Mucosa of gallbladder (tissue), 1 donor: ENCODE results near the gene FOXK1. TPM values are rescaled to one million over a fixed set of nuclear protein-coding genes. Genes with fewer than 3 reads are reported as not detected.
"Not testable (repeated sequence)": the region's sequence is repeated elsewhere in the genome, so short reads cannot be mapped to it uniquely, and the experiment has no call there.

Source experiments
- DNase-seq: peaks from one replicate; pipeline ENCODE4 v3.0.0-alpha.2; 2020; ENCODE audit warnings: low spot score
- total RNA-seq: library from RNA; stranded (reverse); gene quantifications from one replicate; pipeline ENCODE4 v1.2.1, GENCODE V29; 2021
- donor health status: DM: no; HTN: no; CAD: no.

The FOXK1 gene
- total RNA-seq, 1 donor from 2014 or later, result 27.0 TPM

DNA sequence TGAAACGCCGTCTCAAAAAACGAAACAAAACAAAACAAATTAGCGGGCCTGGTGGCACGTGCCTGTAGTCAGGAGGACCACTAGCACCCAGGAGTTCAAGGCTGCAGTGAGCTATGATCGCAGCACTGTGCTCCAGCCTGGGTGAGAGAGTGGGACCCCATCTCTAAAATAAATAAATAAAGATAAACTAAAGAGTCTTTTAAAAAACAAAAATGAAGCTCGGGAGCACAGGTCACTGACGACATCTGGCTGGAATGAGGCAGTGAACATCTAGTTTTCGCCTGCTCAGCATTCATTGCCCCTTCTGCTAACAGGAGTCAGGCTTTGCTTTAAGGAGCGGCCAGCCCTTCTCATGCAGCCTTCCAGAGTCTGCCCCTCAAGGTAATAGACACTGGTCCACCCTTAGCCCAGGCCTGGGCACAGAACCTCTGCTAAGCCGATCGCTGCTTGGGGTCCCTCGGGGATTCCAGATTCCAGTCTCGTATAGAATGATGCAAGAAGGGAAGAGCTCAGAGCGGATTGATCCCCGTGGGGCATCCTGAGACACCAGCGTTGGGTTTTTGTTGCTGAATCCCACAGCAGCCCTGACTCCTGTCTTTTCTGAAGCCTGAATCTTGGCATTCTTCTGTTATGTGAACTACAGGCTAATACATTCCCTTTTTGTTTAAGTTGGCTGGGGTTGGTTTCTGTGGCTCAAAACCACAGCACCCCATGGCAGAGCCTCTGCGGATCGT lies 14.2 kb upstream of the FOXK1 start:
- no peak for DNase-seq

DNA sequence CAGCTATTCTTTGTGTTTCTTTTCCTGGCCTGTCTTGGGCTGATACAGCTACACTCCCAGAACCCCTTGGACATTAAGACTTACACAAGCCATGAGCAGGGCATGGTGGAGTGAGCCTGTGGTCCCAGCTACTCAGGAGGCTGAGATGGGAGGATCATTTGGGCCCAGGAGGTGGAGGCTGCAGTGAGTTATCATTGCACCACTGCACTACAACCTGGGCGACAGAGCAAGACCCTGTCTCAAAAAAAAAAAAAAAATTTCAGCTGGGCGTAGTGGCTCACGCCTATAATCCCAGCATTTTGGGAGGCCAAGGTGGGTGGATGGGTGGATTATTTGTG lies 13.6 kb upstream of the FOXK1 start:
- no peak for DNase-seq

DNA sequence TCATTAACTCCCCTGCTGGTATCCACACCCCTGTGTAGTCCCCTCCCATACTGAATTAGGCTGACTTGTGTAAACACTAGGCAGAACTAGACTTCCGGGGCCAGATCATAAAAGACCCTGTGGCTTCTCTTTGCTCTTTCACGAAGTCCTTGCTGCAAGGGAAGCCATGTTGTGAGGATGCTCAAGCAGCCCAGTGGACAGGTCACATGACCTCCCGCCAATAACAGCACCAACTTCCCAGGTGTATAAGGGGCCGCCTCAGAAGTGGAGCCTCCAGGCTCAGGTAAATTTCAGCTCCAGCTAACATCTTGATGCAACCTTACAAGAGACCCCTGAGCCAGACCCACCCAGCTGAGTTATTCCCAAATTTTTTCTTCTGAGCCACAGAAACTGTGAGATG lies 11.3 kb upstream of the FOXK1 start:
- DNase-seq, result no peak

DNA sequence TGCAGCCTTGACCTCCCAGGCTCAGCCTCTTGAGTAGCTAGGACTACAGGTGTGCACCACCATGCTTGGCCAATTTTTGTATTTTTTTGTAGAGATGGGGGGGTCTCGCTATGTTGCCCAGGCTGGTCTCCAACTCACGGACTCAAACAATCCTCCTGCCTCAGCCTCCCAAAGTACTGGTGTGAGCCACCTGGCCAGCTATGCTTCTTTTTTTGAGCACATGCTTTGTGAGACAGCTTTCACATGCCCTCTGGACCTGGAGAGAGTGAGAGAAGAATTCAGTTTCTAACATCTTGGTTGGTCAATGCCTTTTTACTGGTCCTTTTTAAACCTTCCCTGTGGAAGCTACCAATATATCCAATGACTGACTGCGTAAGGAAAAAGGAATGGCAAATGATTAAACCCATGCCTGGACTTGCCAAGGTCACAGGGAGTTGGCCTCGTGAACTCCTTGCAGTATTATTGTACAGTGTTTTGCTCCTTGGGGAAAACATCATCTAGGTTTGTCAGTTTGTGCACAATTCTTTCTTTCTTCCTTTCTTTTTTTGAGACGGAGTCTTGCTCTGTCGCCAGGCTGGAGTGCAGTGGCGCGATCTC lies 6.2 kb upstream of the FOXK1 start:
- no peak for DNase-seq

DNA sequence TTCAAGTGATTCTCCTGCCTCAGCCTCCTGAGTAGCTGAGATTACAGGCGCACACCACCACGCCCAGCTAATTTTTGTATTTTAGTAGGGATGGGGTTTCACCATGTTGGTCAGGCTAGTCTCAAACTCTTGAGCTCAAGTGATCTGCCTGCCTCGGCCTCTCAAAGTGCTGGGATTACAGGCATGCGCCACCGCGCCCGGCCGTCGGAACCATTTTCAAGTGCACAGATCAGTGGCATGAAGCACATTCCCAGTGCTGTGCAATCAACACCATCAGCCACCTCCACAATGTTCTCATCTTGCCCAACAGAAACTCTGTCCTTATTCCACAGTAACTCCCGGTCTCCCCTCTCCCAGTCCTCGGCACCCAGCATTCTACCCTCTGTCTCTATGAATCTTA lies 4.6 kb upstream of the FOXK1 start:
- not testable (repeated sequence) for DNase-seq

DNA sequence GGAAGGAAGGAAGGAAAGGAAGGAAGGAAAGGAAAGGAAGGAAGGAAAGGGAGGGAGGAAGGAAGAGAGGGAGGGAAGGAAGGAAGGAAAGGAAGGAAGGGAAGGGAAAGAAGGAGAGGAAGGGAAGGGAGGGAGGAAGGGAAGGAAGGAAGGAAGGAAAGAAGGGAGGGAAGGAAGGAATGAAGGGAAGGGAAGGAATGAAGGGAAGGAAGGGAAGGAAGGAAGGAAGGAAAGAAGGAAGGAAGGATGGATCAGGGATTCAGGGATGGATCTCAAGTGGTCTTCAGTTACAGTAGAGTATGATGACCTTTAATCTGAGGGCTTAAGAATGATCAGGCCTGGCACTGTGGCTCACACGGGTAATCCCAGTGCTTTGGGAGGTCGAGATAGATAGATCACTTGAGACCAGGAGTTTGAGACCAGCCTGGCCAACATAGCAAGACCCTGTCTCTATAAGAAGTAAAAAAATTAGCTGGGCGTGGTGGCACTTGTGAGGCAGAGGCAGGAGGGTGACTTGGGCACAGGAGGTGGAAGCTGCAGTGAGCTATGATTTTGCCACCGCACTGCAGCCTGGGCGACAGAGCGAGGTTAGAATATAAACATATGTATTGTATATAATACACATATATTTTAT lies 760 bp upstream of the FOXK1 start:
- DNase-seq, result no peak

DNA sequence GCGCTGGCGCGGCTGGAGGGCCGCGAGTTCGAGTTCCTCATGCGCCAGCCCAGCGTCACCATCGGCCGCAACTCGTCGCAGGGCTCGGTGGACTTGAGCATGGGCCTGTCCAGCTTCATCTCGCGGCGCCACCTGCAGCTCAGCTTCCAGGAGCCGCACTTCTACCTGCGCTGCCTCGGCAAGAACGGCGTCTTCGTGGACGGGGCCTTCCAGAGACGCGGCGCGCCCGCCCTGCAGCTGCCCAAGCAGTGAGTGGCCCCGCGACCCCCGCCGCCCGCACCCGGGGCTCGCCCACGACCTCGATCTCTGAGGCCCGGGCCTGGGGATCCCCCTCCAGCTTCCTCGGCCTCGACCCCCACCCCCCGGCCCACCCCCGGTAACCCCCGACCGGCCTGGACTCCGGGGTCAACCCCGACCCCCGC lies 537 bp downstream of the FOXK1 start:
- DNase-seq, result no peak

DNA sequence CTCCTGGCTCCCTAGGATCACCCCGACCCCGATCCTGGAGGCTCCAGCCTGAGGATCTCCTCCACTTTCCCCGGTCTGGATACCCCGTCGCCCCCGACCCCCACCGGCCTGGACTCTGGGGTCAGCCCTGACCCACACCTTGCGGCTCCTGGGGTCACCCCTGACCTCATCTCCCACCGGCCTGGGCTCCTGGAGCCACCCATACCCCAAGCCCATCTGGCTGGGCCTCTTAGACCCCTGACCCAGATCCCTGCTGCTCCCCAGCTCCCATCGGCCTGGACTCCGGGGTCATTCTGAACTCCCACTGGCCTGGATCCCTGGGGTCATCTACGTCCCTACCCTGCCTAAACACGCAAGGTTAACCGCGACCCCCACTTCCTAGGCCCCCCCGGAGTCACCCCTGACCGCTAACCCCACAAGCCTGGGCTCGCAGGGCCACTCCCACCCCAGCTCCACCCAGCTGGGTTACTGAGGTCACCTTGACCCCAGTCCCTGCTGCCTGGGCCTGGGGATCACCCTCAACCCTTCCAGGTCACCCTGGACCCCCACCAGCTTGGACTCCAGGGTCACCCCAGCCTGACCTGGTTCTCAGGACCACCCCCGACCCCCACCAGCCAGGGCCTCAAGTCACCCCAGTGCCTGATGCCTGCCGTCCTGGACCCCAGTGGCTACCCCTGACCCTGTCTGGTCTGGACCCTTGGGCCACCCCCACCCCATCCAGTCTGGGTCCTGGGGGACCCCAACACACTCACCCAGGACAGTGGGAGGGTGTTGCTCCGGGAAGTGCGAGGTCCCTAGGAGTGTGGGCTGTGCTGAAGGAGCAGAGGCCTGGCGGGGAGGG lies 1.2 kb downstream of the FOXK1 start:
- no peak for DNase-seq

DNA sequence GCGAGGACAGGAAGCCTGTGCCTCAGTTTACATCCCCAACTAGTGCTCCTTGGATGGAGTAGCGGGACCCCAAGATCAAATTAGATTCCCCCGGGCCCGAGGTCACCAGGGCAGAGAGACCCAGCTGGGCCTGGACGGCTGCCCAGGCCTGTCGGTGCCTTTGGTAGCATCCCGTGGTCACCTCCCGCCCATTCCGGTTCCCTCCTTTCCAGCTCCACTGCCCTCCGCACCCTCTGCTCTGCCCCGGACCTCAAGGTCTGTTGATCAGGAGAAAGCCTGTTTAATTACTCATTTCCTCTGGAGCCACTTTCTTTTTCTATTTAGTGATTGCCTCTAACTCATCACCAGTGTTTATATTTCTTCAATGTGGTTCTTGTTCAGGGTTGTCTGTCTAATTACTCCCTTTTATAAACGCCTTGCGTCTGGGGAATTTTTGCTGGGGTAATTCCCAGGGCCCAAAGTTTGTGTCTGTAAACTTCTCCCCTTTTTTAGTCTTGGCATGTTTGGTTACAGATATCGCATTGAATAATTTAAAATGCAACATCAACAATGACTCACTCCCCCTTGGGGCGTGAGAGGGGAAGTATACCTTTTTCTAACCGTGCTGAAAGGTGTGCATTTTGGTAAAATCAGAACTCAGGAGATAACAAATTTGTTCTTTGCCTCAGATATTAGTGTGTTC lies 1.9 kb downstream of the FOXK1 start:
- DNase-seq, result no peak

DNA sequence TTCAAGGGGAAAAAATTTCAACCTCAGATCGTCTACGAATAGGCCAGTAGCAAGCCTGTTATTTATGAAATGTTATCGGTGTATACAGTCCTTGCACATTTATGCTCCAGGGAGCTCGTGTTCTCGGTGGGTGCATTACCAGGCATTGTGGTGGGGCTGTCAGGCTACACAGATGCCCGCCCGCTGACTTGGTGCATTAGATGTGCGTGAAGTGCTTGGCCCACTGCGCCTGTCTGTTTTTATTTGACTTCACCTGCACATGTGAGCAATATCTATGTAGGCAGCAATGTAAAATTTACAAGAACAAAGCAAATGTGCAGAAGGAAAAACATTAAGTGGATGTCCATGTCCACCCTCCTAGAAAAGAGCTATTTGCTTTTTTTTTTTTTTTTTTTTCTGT lies 2.8 kb downstream of the FOXK1 start:
- no peak for DNase-seq

DNA sequence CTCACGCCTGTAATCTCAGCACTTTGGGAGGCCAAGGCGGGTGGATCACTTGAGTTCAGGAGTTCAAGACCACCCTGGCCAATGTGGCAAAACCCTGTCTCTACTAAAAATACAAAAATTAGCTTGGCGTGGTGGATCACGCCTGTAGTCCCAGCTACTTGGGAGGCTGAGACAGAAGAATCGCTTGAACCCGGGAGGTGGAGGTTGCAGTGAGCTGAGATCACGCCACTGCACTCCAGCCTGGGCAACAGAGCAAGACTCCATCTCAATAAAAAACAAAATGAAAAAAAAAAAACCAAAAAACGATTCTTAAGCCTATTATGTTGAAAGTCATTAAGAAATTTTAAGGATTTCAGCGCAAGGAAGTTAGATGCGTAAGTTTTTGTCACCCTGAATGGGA lies 3.6 kb downstream of the FOXK1 start:
- not testable (repeated sequence) for DNase-seq

DNA sequence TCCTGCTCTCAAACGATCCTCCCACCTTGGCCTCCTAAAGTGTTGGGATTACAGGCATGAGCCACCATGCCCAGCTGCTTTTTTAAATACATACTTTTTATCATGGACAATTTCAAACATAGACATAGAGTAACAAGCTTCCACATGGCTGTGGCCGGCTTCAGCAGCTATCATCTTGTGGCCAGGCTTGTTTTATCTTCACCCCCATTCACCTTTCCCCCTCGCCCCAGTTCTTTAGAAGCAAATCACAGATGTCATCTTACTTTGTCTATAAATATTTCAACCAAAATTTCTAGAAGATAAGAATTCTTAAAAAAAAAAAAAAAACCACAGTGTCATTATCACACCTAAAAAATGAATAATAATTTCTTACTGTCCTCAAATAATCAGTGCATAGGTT lies 5.9 kb downstream of the FOXK1 start:
- DNase-seq, result no peak

DNA sequence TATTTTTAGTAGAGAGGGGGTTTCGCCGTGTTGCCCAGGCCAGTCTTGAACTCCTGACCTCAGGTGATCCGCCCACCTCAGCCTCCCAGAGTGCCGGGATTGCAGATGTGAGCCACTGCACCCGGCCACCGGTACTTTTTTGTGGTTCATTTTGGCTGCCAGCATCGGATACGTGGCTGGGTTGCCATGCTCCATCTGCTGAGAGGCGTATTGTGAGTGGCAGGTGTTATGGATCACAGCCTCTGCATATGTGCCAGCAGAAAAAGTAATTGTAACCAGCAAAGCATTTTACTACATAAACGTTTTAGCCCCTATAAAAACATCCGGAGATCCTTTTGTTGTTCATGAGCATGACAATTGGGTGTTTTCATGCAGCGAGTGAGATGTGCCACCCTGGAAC lies 7.1 kb downstream of the FOXK1 start:
- DNase-seq, result no peak

DNA sequence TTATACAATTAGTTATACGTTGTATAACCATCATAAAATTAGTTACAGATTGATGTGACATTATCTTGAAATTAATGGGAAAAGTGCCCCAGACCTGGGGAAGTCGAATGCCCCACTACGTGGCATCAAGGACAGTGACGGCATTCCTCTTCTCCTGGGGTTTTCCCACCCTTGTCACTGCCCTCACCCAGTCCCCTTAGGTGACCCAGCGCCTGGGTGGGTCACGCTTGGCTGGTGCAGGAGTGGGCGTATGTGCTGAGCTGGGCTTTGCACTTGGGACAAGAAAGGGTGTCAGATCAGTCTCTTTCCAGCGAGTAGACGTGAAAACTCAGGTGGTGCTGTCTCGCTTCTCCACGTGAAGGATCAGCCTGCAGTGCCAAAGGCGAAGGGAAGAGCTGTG lies 7.6 kb downstream of the FOXK1 start:
- DNase-seq, result no peak

DNA sequence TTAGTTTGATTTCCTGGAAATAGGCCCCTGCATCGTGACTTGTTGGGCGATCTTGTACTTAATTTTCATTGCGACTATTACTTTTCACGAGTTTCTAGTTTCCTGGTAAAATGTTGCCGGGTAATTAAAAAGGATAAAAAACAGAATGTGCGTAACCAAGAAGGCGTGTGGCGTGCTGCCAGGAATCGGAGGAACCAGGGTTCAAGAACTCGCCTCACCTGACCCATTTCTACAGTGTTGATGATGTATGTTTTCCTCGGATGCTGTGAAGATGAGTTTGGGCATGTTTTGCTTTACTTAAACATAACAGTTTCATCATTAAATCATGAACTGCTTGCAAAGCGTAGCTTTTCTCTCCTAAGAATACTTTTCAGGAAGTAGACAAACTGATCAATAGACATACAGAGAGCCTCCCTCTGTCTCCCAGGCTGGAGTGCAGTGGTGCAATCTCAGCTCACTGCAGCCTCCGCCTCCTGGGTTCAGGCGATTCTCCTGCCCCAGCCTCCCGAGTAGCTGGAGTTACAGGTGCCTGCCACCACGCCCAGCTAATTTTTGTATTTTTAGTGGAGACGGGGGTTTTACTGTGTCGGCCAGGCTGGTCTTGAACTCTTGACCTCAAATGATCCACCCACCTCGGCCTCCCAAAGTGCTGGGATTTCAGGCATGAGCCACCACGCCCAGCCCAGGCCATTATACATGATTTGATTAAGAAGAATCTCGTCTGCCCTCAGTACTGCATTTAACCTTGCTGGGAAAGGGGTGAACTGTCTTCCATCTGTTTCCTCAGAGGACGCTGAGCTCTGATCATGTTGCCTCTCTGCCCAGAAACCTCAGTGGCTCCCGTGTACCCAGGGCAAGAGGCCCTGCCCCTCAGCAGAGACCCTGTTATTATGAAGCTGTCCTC lies 9.1 kb downstream of the FOXK1 start:
- no peak for DNase-seq

DNA sequence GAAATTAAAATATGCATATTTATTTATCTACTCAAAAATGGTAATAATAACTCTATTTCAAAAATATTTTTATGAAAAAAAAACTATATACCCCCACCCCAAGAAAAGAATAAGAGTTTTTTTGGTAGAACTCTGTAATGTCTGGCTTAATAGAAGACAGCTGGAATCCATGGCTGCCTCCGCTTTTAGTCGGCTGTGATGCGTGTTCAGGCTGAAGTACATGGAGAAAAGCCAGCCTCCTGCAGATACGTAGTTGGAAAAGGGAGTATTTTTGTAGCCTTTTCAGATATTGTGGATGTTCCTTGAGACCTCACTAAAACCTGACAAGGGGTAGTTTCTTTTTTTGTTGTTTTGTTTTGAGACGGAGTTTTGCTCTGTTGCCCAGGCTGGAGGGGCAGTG lies 10.0 kb downstream of the FOXK1 start:
- DNase-seq, result no peak

DNA sequence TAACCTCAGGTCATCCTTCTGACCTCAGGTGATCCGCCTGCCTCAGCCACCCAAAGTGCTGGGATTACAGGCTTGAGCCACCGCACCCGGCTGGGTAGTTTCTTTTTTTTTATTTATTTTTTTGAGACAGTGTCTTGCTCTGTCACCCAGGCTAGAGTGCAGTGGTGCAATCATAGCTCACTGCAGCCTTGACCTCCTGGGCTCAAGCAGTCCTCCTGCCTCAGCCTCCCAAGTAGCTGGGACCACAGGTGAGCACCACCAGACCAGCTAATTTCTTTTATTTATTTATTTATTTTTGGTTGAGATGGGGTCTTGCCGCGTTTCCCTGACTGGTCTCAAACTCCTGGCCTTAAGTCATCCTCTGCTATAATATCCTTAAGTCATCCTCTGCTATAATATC lies 10.5 kb downstream of the FOXK1 start:
- not testable (repeated sequence) for DNase-seq

DNA sequence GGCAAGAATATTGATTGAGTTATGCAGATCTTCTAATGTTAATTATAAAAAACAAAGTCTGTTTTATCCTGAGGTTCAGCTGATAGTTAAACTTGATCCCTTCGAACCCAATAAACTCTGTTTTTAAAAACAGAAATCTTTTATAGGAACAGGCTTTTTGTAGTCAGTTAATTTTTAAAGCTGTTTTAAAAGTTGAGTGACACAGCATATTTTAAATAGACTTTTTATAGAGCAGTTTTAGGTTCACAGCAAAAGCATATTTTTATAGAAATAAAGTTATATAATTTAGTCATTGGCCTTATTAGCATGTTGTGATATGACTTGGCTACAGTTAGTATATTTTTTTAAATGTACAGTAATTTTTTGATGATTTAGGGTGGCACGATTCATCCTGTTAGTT lies 11.1 kb downstream of the FOXK1 start:
- DNase-seq, result no peak

DNA sequence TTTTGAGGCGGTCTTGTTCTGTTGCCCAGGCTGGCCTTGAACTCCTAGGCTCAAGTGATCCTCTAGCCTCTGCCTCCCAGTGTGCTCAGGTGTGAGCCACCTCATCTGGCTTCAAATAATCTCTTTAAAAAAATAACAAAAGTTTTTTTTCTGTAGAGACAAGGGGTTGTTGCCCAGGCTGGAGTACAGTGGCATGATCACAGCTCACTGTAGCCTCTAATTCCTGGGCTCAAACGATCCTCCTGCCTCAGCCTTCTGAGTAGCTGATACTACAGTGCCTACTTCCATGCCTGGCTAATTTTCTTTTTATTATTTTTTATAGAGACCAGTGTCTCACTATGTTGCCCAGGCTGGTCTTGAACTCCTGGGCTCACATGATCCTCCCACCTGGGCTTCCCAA lies 11.7 kb downstream of the FOXK1 start:
- no peak for DNase-seq

DNA sequence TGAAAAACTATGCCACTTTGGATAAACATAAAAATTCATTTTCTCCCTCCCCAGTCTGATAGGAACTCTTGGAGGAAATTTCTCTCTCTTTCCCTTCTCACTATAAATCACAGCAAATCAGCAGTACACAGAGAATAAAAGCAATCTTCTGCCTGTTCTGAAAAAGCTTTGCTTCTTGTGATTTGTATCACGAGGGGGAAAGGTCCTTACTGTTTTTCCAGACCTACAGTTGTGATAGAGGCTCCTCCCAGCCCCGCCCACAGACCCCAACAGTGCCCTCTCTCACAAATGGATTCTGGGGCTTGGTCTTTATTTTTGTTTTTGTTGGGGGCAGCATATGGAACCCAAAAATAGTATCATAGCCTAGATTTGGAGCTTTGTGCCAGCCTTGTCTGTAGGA lies 12.2 kb downstream of the FOXK1 start:
- no peak for DNase-seq

DNA sequence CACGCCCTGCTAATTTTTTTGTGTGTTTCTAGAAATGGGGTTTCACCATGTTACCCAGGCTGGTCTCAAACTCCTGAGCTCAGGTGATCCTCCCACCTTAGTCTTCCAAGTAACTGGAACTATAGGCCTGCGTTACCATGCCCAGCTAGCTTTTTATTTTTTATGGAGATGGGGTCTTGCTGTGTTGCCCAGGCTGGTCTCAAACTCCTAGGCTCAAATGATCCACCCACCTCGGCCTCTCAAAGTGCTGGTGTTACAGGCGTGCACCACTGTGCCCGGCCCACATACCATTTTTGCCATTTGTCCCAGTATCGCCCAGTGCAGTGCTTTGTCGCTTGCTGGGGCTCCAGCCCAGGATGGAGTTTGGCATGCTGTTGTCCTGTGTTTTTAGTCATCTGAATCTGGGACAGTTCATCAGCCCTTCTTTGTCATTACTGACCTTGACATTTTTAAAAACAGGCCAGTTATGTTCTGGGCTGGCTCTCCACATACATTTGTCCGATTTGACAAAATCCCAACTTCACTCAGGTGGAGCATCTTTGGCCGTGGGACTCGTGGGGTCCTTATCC lies 16.7 kb downstream of the FOXK1 start:
- no peak for DNase-seq
